Colonic mucosa (tissue), 4 donors: ENCODE results near the gene GMFB. TPM values are rescaled to one million over a fixed set of nuclear protein-coding genes. Genes with fewer than 3 reads are reported as not detected.

Source experiments
- DNase-seq: peaks from one replicate; pipeline ENCODE4 v3.0.0-alpha.2; 2020
- H3K27ac ChIP-seq: fragments of 200-600 bp; one replicate; pipeline ENCODE4 v1.8.0; 2021
- H3K27me3 ChIP-seq: fragments of 200-600 bp; one replicate; pipeline ENCODE4 v1.8.0; 2021
- H3K36me3 ChIP-seq: fragments of 200-600 bp; one replicate; pipeline ENCODE4 v1.8.0; 2021
- H3K4me1 ChIP-seq: fragments of 200-600 bp; one replicate; pipeline ENCODE4 v1.8.0; 2021; ENCODE audit warnings: mild to moderate bottlenecking
- H3K4me3 ChIP-seq: fragments of 200-600 bp; one replicate; pipeline ENCODE4 v1.8.0; 2021
- H3K9ac ChIP-seq, 2 donors: one replicate each; pipeline ENCODE4 v1.7.0; 2013; ENCODE audit warnings: control low read depth in 2 of 2, low read depth in 2 of 2, low read length in 2 of 2
- H3K9me3 ChIP-seq: fragments of 200-600 bp; one replicate; pipeline ENCODE4 v1.8.0; 2021
- intact Hi-C: fragments of 100-400 bp; cut with DNase I; formaldehyde crosslinking; loops from one replicate; pipeline ENCODE4 v1.14.1; 2022
- total RNA-seq, 2 donors: library from RNA; stranded (reverse); fragmentation: NEBNext Ultra II Directional in 1 of 2; extraction: Animal tissue kit (Norgen Biotek cat#: 25700) in 1 of 2; gene quantifications; one replicate each; pipeline ENCODE4 v1.2.1, GENCODE V29; 2021
- TF ChIP-seq, protein P1 (sequence below): fragments of 200-600 bp; IDR thresholded peaks from one replicate; pipeline ENCODE4 v1.8.0; 2022; ENCODE audit warnings: antibody characterized with exemption, mild to moderate bottlenecking
- donor health status: healthy.
- donor health status: DM: no; HTN: no; CAD: no.
- donor health status: DM: no; HTN: no; CAD: no.

Gene GMFB
- total RNA-seq, 2 donors from 2014 or later = 67.8 to 85.7 TPM

- no peak for DNase-seq
- H3K27ac ChIP-seq = no peak overlapping the region
- no peaks in the 10 kb centered on the region for H3K9me3 ChIP-seq
- no peak overlapping the region for H3K4me3 ChIP-seq
- H3K36me3 ChIP-seq = no peaks in the 10 kb centered on the region
- peaks cover 5% of the 10 kb centered on the region for H3K4me1 ChIP-seq
- H3K9ac ChIP-seq = no peak overlapping the region
- no peaks in the 10 kb centered on the region for H3K27me3 ChIP-seq
- intact Hi-C loops = no loop called here
- TF ChIP-seq, protein P1, sequence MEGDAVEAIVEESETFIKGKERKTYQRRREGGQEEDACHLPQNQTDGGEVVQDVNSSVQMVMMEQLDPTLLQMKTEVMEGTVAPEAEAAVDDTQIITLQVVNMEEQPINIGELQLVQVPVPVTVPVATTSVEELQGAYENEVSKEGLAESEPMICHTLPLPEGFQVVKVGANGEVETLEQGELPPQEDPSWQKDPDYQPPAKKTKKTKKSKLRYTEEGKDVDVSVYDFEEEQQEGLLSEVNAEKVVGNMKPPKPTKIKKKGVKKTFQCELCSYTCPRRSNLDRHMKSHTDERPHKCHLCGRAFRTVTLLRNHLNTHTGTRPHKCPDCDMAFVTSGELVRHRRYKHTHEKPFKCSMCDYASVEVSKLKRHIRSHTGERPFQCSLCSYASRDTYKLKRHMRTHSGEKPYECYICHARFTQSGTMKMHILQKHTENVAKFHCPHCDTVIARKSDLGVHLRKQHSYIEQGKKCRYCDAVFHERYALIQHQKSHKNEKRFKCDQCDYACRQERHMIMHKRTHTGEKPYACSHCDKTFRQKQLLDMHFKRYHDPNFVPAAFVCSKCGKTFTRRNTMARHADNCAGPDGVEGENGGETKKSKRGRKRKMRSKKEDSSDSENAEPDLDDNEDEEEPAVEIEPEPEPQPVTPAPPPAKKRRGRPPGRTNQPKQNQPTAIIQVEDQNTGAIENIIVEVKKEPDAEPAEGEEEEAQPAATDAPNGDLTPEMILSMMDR = no peak
Observed at GRCh38 chr14:54493293-54493692, 4.5 kb upstream of the GMFB start.

DNA sequence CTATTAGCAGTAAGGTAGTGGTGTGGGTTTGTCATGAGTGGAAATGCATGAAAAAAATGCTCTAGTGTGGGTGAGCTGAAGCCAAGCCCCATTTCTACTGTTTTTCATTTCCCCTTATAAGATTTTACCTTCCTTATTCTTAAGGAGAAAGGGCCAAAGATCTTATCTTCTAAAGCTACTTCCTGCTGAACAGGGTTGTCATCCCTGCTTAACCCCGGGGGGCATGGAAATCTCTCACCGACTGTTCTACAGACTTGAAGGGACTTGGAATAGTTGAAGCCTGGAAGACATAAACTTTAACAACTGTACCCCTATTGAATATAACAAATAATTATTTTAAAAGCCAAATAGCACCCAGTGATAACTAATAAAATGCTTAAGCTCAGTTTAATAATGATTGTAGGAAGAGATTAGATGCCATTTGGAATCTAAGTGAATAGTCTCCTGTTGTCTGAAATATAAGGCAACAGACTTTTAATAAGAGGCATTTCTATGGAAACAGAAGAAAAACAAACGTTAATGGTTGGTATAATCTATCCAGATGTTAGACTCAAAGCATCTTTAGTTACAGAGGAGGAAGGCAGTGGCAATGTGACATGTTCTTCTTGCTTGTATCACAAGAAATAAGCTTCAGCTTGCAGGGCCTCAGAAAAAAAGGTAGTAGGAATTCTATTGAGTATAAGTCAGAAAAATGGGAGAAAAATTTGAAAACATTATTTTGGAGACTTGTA lies 1.8 kb upstream of the GMFB start:
- intact Hi-C loops = no loop called here
- no peak overlapping the region for H3K4me3 ChIP-seq
- H3K4me1 ChIP-seq = no peaks in the 10 kb centered on the region
- H3K9me3 ChIP-seq = no peaks in the 10 kb centered on the region
- H3K27me3 ChIP-seq = no peaks in the 10 kb centered on the region
- H3K27ac ChIP-seq = no peak overlapping the region
- H3K36me3 ChIP-seq = no peaks in the 10 kb centered on the region
- no peak overlapping the region for H3K9ac ChIP-seq
- TF ChIP-seq, protein P1 = no peak
- DNase-seq = no peak

DNA sequence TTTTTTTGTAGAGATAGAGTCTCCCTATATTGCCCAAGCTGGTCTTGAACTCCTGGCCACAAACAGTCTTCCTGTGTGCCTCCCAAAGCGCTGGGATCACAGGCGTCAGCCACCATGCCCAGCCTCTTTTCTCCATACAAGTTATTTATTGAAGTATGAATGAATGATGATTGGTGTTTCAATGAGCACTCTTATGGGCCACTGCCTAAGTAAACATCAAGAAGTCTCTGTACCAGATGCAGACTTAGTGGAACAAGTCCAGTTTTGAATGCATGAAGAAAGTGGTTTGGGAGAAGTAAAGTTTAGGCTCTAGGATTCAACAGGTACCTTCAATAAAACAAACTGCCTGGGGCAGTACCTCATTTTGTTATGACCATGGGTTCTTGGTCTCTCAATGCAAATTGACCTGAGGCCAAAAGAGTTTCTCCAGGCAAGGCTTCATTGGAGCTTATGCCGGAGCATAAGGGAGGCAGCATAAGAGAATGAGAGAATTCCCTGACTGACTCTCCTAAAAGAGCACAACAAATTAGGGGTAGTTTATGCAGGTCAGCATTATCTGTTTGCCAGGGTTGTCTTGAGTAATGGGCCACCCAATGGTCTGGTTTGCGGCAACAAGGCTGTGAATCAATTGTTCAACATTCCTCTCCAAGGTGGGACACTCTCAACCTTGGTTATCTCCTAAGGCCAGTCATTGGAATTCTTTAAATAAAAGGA lies 1.1 kb upstream of the GMFB start:
- Histone ChIP-seq H3K27ac (peak overlapping the region; percentile 97), H3K4me1 (peaks cover under 1% of the 10 kb centered on the region), H3K9me3 (no peaks in the 10 kb centered on the region), H3K36me3 (no peaks in the 10 kb centered on the region), H3K4me3 (no peak overlapping the region), H3K27me3 (no peaks in the 10 kb centered on the region), H3K9ac (peak overlapping the region in 1 of 2 donors; percentile 80)
- TF ChIP-seq, protein P1 = no peak
- intact Hi-C loops = no loop called here
- no peak for DNase-seq

DNA sequence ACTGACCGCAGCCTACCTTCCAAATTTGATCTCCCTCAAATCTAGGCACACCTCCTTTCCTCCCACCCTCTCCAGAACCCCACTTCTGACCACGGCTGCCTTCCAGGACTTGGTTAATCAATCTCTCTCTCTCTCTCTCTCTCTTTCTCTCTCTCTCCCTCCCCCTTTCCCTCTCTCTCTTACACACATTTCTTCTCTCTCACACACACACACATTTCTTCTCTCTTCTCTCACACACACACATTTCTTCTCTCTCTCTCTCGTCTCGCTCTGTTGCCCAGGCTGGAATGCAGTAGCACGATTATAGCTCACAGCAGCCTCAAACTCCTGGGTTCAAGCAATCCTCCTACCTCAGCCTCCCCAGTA lies 521 bp upstream of the GMFB start:
- no peaks in the 10 kb centered on the region for H3K27me3 ChIP-seq
- TF ChIP-seq, protein P1 = no peak
- no peaks in the 10 kb centered on the region for H3K9me3 ChIP-seq
- H3K4me3 ChIP-seq = peak overlapping the region; percentile 83
- H3K27ac ChIP-seq = peak overlapping the region; percentile 97
- peak overlapping the region; percentile 80 to 84 for H3K9ac ChIP-seq
- no peak for DNase-seq
- H3K36me3 ChIP-seq = no peaks in the 10 kb centered on the region
- intact Hi-C loops = no loop called here
- H3K4me1 ChIP-seq = peaks cover 5% of the 10 kb centered on the region

DNA sequence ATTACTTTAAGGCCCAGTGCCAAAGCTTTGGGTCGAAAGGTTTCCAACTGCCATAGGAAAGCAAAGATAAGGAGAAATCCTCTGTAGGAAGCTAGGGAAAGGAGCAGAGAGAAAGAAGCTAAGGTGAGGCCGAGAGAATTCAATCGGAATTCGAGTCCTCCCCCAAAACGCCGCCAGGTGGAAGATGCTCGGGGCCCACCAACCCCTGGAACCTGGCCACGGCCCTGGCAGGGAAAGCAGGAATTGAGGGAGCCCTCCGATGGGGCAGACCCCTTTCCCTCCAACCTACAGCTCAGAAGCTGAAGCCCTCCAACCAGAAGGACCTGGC lies 498 bp downstream of the GMFB start:
- no peaks in the 10 kb centered on the region for H3K9me3 ChIP-seq
- no peak for DNase-seq
- H3K27ac ChIP-seq = peak overlapping the region; percentile 97
- no peaks in the 10 kb centered on the region for H3K36me3 ChIP-seq
- peaks cover 12% of the 10 kb centered on the region for H3K4me1 ChIP-seq
- H3K4me3 ChIP-seq = peak overlapping the region; percentile 83
- peak overlapping the region; percentile 94 to 99 for H3K9ac ChIP-seq
- TF ChIP-seq, protein P1 = no peak
- no peaks in the 10 kb centered on the region for H3K27me3 ChIP-seq
- intact Hi-C loops = no loop called here
